Neural progenitor cell (in vitro differentiated cells): ENCODE data around the gene ITPRIPL2. TPM values are rescaled to one million over a fixed set of nuclear protein-coding genes. Genes with fewer than 3 reads are reported as not detected.

ENCODE experiments used
- DNase-seq: peaks from one replicate; pipeline ENCODE4 v3.0.0-alpha.2; 2016; ENCODE audit warnings: low spot score
- H2AFZ ChIP-seq: fragments of 200-600 bp; sonication (generic); replicated peaks from 2 replicates; pipeline ENCODE4 v1.6.1; 2016; ENCODE audit warnings: antibody characterized with exemption
- H3F3A ChIP-seq: fragments of 200-600 bp; sonication (generic); 2 replicates; pipeline ENCODE4 v1.6.1; 2016; ENCODE audit warnings: antibody characterized with exemption, low read depth
- H3K27ac ChIP-seq: fragments of 200-600 bp; sonication (generic); 2 replicates; pipeline ENCODE4 v1.5.1; 2016; ENCODE audit warnings: mild to moderate bottlenecking
- H3K27me3 ChIP-seq: fragments of 200-600 bp; sonication (generic); 2 replicates; pipeline ENCODE4 v1.6.1; 2016; ENCODE audit warnings: mild to moderate bottlenecking, moderate library complexity
- H3K36me3 ChIP-seq: fragments of 200-600 bp; sonication (generic); 2 replicates; pipeline ENCODE4 v1.5.1; 2016
- H3K4me1 ChIP-seq: fragments of 200-600 bp; sonication (generic); 2 replicates; pipeline ENCODE4 v1.6.1; 2016; ENCODE audit warnings: mixed run types
- H3K4me2 ChIP-seq: fragments of 200-600 bp; sonication (generic); 2 replicates; pipeline ENCODE4 v1.6.1; 2016
- H3K4me3 ChIP-seq: fragments of 200-600 bp; sonication (generic); 2 replicates; pipeline ENCODE4 v1.5.1; 2016
- H3K79me2 ChIP-seq: fragments of 200-600 bp; sonication (generic); 2 replicates; pipeline ENCODE4 v1.6.1; 2016; ENCODE audit warnings: low read depth
- H3K9ac ChIP-seq: fragments of 200-600 bp; sonication (generic); 2 replicates; pipeline ENCODE4 v1.6.1; 2016
- H3K9me3 ChIP-seq: fragments of 200-600 bp; sonication (generic); 2 replicates; pipeline ENCODE4 v1.5.1; 2016; ENCODE audit warnings: low read depth
- H4K20me1 ChIP-seq: fragments of 200-600 bp; sonication (generic); 2 replicates; pipeline ENCODE4 v1.6.1; 2016; ENCODE audit warnings: low read depth
- H3K27ac Mint-ChIP-seq: 3 replicates; pipeline ENCODE4 v1.8.0; 2021; ENCODE audit warnings: mixed read lengths
- H3K27me3 Mint-ChIP-seq: 2 replicates; pipeline ENCODE4 v1.8.0; 2022; ENCODE audit warnings: low read depth, mild to moderate bottlenecking, inconsistent platforms, moderate library complexity, mixed read lengths; ENCODE audit not compliant: insufficient read depth
- H3K36me3 Mint-ChIP-seq: 3 replicates; pipeline ENCODE4 v1.8.0; 2021; ENCODE audit warnings: mixed read lengths
- H3K4me1 Mint-ChIP-seq: 3 replicates; pipeline ENCODE4 v1.8.0; 2021; ENCODE audit warnings: mixed read lengths
- H3K4me3 Mint-ChIP-seq: 3 replicates; pipeline ENCODE4 v1.8.0; 2021; ENCODE audit warnings: mild to moderate bottlenecking, moderate library complexity, mixed read lengths
- H3K9me3 Mint-ChIP-seq: 3 replicates; pipeline ENCODE4 v1.8.0; 2020; ENCODE audit warnings: mixed read lengths
- EZH2 ChIP-seq: fragments of 200-600 bp; sonication (generic); IDR thresholded peaks from 2 replicates; pipeline ENCODE4 v1.6.1; 2017; ENCODE audit warnings: antibody characterized with exemption, mild to moderate bottlenecking, moderate library complexity
- EZH2phosphoT487 ChIP-seq: fragments of 200-600 bp; sonication (generic); IDR thresholded peaks from 2 replicates; pipeline ENCODE4 v1.6.1; 2017; ENCODE audit warnings: antibody characterized with exemption
- total RNA-seq: library from RNA; depleted of rRNA; stranded (reverse); fragments of >200 nt; gene quantifications from 2 replicates; pipeline ENCODE4 v1.2.3, GENCODE V29; 2015; ENCODE audit warnings: low replicate concordance
- TF ChIP-seq, protein P1 (sequence below): fragments of 200-600 bp; sonication (generic); IDR thresholded peaks from 2 replicates; pipeline ENCODE4 v1.5.1; 2017; ENCODE audit warnings: antibody characterized with exemption, mild to moderate bottlenecking

The ITPRIPL2 gene
- total RNA-seq, 1 donor from 2014 or later = 3.7 TPM

DNA sequence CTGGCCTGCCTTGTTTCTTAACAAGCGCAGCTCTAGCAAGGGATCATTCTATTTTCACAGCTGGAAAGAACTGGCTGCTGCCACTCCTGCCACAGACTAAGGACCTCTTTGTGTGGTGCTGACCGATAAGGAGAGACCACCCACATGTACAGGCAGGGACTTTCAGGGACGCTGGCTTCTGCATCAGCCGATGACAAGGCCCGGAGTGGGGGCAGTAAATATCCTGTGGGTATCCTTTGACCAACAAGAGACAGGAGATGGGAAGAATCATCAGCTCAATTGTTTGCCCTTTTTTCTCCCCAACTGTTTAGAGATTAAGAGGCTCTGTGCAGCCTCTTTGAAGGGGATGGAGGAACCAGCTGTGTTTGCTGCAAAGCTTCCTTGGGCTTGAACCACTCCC lies 9.2 kb upstream of the ITPRIPL2 start:
- no peak overlapping the region for H3K4me3 Mint-ChIP-seq
- peaks cover 15% of the 10 kb centered on the region for H3K4me1 ChIP-seq
- H4K20me1 ChIP-seq = peaks cover 12% of the 10 kb centered on the region
- no peaks in the 10 kb centered on the region for H3K36me3 ChIP-seq
- H3F3A ChIP-seq = peaks cover 15% of the 10 kb centered on the region
- peak overlapping the region; percentile 16 for H3K27ac Mint-ChIP-seq
- peak overlapping the region; percentile 47 for H3K4me2 ChIP-seq
- no peaks in the 10 kb centered on the region for H3K9me3 ChIP-seq
- no peaks in the 10 kb centered on the region for H3K9me3 Mint-ChIP-seq
- no peaks in the 10 kb centered on the region for H3K36me3 Mint-ChIP-seq
- no peak overlapping the region for H3K4me3 ChIP-seq
- peaks cover 24% of the 10 kb centered on the region for H3K4me1 Mint-ChIP-seq
- H3K9ac ChIP-seq = no peak overlapping the region
- TF ChIP-seq EZH2phosphoT487 = peak; percentile 49
- TF ChIP-seq EZH2 = no peak
- TF ChIP-seq, protein P1, sequence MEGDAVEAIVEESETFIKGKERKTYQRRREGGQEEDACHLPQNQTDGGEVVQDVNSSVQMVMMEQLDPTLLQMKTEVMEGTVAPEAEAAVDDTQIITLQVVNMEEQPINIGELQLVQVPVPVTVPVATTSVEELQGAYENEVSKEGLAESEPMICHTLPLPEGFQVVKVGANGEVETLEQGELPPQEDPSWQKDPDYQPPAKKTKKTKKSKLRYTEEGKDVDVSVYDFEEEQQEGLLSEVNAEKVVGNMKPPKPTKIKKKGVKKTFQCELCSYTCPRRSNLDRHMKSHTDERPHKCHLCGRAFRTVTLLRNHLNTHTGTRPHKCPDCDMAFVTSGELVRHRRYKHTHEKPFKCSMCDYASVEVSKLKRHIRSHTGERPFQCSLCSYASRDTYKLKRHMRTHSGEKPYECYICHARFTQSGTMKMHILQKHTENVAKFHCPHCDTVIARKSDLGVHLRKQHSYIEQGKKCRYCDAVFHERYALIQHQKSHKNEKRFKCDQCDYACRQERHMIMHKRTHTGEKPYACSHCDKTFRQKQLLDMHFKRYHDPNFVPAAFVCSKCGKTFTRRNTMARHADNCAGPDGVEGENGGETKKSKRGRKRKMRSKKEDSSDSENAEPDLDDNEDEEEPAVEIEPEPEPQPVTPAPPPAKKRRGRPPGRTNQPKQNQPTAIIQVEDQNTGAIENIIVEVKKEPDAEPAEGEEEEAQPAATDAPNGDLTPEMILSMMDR = no peak
- H2AFZ ChIP-seq = no peak overlapping the region
- H3K79me2 ChIP-seq = no peaks in the 10 kb centered on the region
- peaks cover 11% of the 10 kb centered on the region for H3K27me3 Mint-ChIP-seq
- H3K27ac ChIP-seq = no peak overlapping the region
- peaks cover 23% of the 10 kb centered on the region for H3K27me3 ChIP-seq
- DNase-seq = peak; percentile 78

DNA sequence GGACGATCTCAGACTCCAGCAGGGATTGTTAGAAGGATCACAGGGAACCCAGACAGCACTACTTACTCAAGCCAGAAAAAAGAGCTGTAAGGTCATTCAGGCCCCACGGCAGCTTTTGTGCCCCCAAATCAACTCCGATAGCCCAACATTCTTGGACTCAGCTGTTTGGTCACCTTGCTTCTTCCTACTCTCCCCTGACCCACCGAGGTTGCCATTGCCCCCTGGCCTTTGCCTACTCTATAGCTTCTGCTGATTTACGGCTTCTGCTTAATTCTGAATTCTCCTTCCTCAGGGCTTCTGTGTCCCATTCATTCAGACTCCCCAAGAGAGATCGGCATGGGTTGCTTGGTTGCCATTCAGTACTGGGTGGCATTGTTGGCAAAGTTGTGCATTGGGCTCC lies 8.6 kb upstream of the ITPRIPL2 start:
- Histone ChIP-seq H4K20me1 (peaks cover 12% of the 10 kb centered on the region), H2AFZ (no peak overlapping the region), H3K9me3 (no peaks in the 10 kb centered on the region), H3K4me3 (no peak overlapping the region), H3K4me2 (peak overlapping the region; percentile 47), H3F3A (peaks cover 15% of the 10 kb centered on the region), H3K27me3 (peaks cover 23% of the 10 kb centered on the region), H3K79me2 (no peaks in the 10 kb centered on the region), H3K9ac (no peak overlapping the region), H3K4me1 (peaks cover 15% of the 10 kb centered on the region), H3K36me3 (no peaks in the 10 kb centered on the region), H3K27ac (no peak overlapping the region)
- Mint-ChIP-seq H3K27me3 (peaks cover 11% of the 10 kb centered on the region), H3K36me3 (no peaks in the 10 kb centered on the region), H3K9me3 (no peaks in the 10 kb centered on the region), H3K27ac (peak overlapping the region; percentile 16), H3K4me3 (no peak overlapping the region), H3K4me1 (peaks cover 24% of the 10 kb centered on the region)
- DNase-seq = no peak
- TF ChIP-seq, protein P1 = no peak
- TF ChIP-seq EZH2phosphoT487 (no peak), EZH2 (no peak)

DNA sequence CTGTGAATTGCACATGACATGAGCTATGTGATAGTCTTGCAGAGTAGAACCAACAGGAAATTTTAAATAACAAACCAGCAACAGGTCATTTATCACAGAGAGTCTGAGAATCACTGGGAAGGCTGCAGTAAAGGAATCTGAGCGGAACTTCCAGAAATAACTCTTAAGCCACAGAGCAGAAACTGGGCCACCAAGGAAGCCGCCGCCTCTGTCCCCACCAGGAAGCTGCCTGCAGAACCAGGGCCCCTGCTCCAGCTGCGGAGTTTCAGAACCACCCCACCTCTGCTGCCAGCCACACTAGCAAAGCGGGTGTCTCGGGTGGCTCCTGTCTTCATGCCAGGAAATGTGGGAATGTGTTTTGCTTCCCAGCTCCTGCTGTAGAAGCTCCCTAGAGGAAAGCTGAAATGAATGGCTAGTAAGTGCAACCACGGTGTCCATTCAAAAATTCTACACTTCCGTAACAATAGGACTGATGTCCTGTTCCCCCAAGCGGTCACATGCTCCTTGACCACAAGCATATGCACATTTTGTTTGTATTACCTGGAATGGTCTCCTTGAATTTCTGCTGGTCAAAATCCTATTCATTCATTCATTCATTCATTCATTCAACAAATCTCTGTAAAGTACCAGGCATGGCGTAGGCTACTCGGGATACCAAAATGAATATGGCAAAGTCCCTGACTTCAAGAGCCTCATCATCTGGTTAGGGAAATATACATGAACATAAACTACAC lies 7.7 kb upstream of the ITPRIPL2 start:
- H3K9ac ChIP-seq = no peak overlapping the region
- peaks cover 15% of the 10 kb centered on the region for H3K4me1 ChIP-seq
- H3K36me3 Mint-ChIP-seq = no peaks in the 10 kb centered on the region
- H3K27ac ChIP-seq = no peak overlapping the region
- peaks cover 23% of the 10 kb centered on the region for H3K27me3 ChIP-seq
- peaks cover 12% of the 10 kb centered on the region for H4K20me1 ChIP-seq
- no peak for DNase-seq
- peaks cover 11% of the 10 kb centered on the region for H3K27me3 Mint-ChIP-seq
- H3K4me3 ChIP-seq = no peak overlapping the region
- H3K27ac Mint-ChIP-seq = no peak overlapping the region
- no peaks in the 10 kb centered on the region for H3K36me3 ChIP-seq
- H3K79me2 ChIP-seq = no peaks in the 10 kb centered on the region
- H2AFZ ChIP-seq = no peak overlapping the region
- H3K9me3 Mint-ChIP-seq = no peaks in the 10 kb centered on the region
- peaks cover 15% of the 10 kb centered on the region for H3F3A ChIP-seq
- peaks cover 24% of the 10 kb centered on the region for H3K4me1 Mint-ChIP-seq
- TF ChIP-seq, protein P1 = no peak
- TF ChIP-seq EZH2phosphoT487 (no peak), EZH2 (no peak)
- no peaks in the 10 kb centered on the region for H3K9me3 ChIP-seq
- H3K4me2 ChIP-seq = no peak overlapping the region
- H3K4me3 Mint-ChIP-seq = no peak overlapping the region
